Fibroblast of peridontal ligament (primary cell): ENCODE measurements around the gene CENPN.
A peak's percentile ranks its signal among the peaks of the same experiment; 100 is the strongest.

ENCODE experiments used
- DNase-seq: peaks from one replicate; pipeline ENCODE4 v3.0.0-alpha.2; 2010; ENCODE audit errors: extremely low read depth

CENPN gene

GRCh38 chr16:80991792-80992430 lies 15.1 kb upstream of the CENPN start:
- DNase-seq = no peak

- no peak for DNase-seq
Measured at GRCh38 chr16:80992676-80993293, 14.2 kb upstream of the CENPN start.

GRCh38 chr16:80993307-80993706 lies 13.7 kb upstream of the CENPN start:
- peak; percentile 91 for DNase-seq

GRCh38 chr16:80993834-80994233 lies 13.2 kb upstream of the CENPN start:
- DNase-seq = no peak

- peak; percentile 36 for DNase-seq
Measured at GRCh38 chr16:80994451-80994850, 12.6 kb upstream of the CENPN start.

- DNase-seq = no peak
Measured at GRCh38 chr16:80996688-80997138, 10.3 kb upstream of the CENPN start.

GRCh38 chr16:80997139-80997798 lies 9.7 kb upstream of the CENPN start:
- DNase-seq = peak; percentile 30

- no peak for DNase-seq
Measured at GRCh38 chr16:80997964-80998620, 8.9 kb upstream of the CENPN start.

GRCh38 chr16:81000873-81001272 lies 6.1 kb upstream of the CENPN start:
- DNase-seq = no peak

GRCh38 chr16:81001330-81001729 lies 5.7 kb upstream of the CENPN start:
- no peak for DNase-seq

- DNase-seq = no peak
Measured at GRCh38 chr16:81003064-81003463, 4.0 kb upstream of the CENPN start.

- DNase-seq = peak; percentile 56
Measured at GRCh38 chr16:81003610-81004460, 3.2 kb upstream of the CENPN start.

- DNase-seq = peak; percentile 85
Measured at GRCh38 chr16:81004646-81005353, 2.2 kb upstream of the CENPN start.

- DNase-seq = peak; percentile 37
Measured at GRCh38 chr16:81005610-81006161, 1.3 kb upstream of the CENPN start.

- DNase-seq = peak; percentile 23
Measured at GRCh38 chr16:81006211-81006812, 702 bp upstream of the CENPN start.

- DNase-seq = no peak
Measured at GRCh38 chr16:81008505-81008789, 1.4 kb downstream of the CENPN start.

- DNase-seq = no peak
Measured at GRCh38 chr16:81012974-81013373, 6.0 kb downstream of the CENPN start.

GRCh38 chr16:81014672-81015071 lies 7.7 kb downstream of the CENPN start:
- DNase-seq = no peak

- DNase-seq = no peak
Measured at GRCh38 chr16:81018496-81018895, 11.5 kb downstream of the CENPN start.

- DNase-seq = no peak
Measured at GRCh38 chr16:81026429-81026828, 19.4 kb downstream of the CENPN start.
